ENCODE data around the gene LTC4S.

DNA sequence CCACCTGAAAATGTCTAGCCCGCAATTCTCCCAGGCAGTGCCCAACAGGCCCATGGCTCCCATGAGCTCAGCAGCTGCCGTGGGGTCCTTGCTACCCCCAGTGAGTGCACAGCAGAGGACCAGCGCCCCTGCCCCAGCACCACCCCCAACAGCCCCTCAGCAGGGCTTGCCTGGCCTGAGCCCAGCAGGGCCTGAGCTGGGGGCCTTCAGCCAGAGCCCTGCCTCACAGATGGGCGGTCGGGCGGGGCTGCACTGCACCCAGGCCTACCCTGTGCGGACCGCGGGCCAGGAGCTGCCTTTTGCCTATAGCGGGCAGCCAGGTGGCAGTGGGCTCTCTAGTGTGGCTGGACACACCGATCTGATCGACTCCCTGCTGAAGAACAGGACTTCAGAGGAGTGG is 19.3 kb upstream of the LTC4S start:
- TF ChIP-seq HMGXB4 (CRISPR knock-in tag; IDR thresholded peaks at IDR 0.05; ENCODE audit: borderline replicate concordance), result no peak
- TF ChIP-seq, protein P1, sequence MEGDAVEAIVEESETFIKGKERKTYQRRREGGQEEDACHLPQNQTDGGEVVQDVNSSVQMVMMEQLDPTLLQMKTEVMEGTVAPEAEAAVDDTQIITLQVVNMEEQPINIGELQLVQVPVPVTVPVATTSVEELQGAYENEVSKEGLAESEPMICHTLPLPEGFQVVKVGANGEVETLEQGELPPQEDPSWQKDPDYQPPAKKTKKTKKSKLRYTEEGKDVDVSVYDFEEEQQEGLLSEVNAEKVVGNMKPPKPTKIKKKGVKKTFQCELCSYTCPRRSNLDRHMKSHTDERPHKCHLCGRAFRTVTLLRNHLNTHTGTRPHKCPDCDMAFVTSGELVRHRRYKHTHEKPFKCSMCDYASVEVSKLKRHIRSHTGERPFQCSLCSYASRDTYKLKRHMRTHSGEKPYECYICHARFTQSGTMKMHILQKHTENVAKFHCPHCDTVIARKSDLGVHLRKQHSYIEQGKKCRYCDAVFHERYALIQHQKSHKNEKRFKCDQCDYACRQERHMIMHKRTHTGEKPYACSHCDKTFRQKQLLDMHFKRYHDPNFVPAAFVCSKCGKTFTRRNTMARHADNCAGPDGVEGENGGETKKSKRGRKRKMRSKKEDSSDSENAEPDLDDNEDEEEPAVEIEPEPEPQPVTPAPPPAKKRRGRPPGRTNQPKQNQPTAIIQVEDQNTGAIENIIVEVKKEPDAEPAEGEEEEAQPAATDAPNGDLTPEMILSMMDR (IDR thresholded peaks at IDR 0.05), result no peak
- no peak for TF ChIP-seq RAD21 (conservative IDR thresholded peaks at IDR 0.05 in 1 of 2, IDR thresholded peaks at IDR 0.05 in 1 of 2)
- TF ChIP-seq USF2 (IDR thresholded peaks at IDR 0.05), result no peak
- TF ChIP-seq HOXB13 (CRISPR knock-in tag; IDR thresholded peaks at IDR 0.05; ENCODE audit: low read depth), result no peak
- TF ChIP-seq MAZ (IDR thresholded peaks at IDR 0.05; ENCODE audit: borderline replicate concordance, low read depth, low read length), result no peak
- no peak for TF ChIP-seq CHD2 (IDR thresholded peaks at IDR 0.05; ENCODE audit: low read length, partially characterized antibody)
- no peak for TF ChIP-seq ZFP36 (IDR thresholded peaks at IDR 0.05; ENCODE audit: borderline replicate concordance, partially characterized antibody)
